Right lobe of liver (tissue), 4 donors: ENCODE measurements around the gene COQ5.

ENCODE experiments used
- CTCF ChIP-seq, 4 donors: fragments of 200-600 bp in 3 of 4; fragments of 450-650 bp in 1 of 4; IDR thresholded peaks; one replicate each; pipeline versions ENCODE4 v1.5.1 to v1.8.0; 2016 to 2022; ENCODE audit warnings: antibody characterized with exemption in 4 of 4, mild to moderate bottlenecking in 2 of 4
- POLR2A ChIP-seq: fragments of 450-650 bp; IDR thresholded peaks from one replicate; pipeline ENCODE4 v1.6.1; 2017; ENCODE audit warnings: antibody characterized with exemption, mild to moderate bottlenecking
- donor health status: DM: no; HTN: no; CAD: no.
- donor health status: DM: no; HTN: no; CAD: no.
- donor health status: DM: no; HTN: yes; CAD: no.

- no peak for TF ChIP-seq CTCF (IDR thresholded peaks at IDR 0.05)
- no peak for TF ChIP-seq POLR2A
These were observed 60.6 kb downstream of the COQ5 start for GRCh38 chr12:120468325-120468820.
